ENCODE results near the gene PLA2G6. TPM values are rescaled to one million over a fixed set of nuclear protein-coding genes. Genes with fewer than 3 reads are reported as not detected.
A peak's percentile ranks its signal among the peaks of the same experiment; 100 is the strongest.

Gene PLA2G6
- total RNA-seq, 2 experiments from 2014 or later = 33.9 to 83.9 TPM

DNA sequence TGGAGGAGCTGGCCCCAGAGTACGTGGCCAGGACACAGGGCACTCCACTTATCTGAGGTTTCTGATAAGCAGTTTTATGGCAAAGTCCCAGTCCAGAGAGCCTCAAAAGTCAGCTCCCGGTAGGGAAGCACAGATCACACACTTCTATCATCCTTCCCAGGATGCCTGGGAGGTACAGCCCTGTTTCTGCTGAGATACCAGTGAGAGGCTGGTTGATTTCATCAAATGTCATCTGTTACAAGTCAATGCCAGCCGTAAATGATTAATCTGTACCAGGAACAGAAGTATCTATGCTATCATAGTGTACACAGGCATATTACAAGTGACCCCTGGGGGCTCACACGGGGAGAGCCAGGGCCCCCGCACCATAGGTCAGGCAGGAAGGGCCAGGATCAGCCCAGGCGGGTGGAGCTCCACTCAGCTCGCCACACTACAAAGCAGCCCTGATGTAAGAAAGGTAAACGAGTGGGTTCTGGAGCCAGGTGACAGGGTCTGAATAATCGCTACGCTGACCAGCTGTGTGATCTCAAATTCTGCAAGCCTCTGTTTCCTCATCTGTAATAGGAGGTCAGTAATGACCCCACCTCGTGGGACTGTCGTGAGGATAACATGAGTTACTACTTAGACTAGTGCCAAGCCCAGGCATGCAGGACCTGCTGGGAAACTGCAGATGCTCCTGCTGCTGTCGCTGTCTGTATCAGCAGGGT lies 17.6 kb downstream of the PLA2G6 start:
- H3K4me1 ChIP-seq (ENCODE audit: insufficient read depth, low read length, poor library complexity, severe bottlenecking) = peaks cover 29% of the 10 kb centered on the region
- H3K4me2 ChIP-seq (ENCODE audit: low read length) = no peak overlapping the region
- intact Hi-C loops (cut with micrococcal nuclease; ENCODE audit: unreplicated experiment) = no loop called here
- no peaks in the 10 kb centered on the region for H3K9me3 ChIP-seq (ENCODE audit: low read length)
- H4K20me1 ChIP-seq (ENCODE audit: insufficient read depth, low read length) = no peaks in the 10 kb centered on the region
- CTCF ChIA-PET (ENCODE audit: unreplicated experiment) = no interaction called here
- TF ChIP-seq EZH2phosphoT487 (IDR thresholded peaks at IDR 0.05; ENCODE audit: borderline replicate concordance, low read depth, low read length) = no peak
- TF ChIP-seq, protein P1, sequence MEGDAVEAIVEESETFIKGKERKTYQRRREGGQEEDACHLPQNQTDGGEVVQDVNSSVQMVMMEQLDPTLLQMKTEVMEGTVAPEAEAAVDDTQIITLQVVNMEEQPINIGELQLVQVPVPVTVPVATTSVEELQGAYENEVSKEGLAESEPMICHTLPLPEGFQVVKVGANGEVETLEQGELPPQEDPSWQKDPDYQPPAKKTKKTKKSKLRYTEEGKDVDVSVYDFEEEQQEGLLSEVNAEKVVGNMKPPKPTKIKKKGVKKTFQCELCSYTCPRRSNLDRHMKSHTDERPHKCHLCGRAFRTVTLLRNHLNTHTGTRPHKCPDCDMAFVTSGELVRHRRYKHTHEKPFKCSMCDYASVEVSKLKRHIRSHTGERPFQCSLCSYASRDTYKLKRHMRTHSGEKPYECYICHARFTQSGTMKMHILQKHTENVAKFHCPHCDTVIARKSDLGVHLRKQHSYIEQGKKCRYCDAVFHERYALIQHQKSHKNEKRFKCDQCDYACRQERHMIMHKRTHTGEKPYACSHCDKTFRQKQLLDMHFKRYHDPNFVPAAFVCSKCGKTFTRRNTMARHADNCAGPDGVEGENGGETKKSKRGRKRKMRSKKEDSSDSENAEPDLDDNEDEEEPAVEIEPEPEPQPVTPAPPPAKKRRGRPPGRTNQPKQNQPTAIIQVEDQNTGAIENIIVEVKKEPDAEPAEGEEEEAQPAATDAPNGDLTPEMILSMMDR (conservative IDR thresholded peaks at IDR 0.05; ENCODE audit: low read length) = no peak
- no peak for DNase-seq (ENCODE audit: low spot score)
- BruUV-seq (replicated peaks) = no TSS peak
- no peak overlapping the region for H3K4me3 ChIP-seq (ENCODE audit: low read depth, low read length, poor library complexity, severe bottlenecking)
- H2AFZ ChIP-seq (ENCODE audit: low read length) = no peak overlapping the region
- H3K36me3 ChIP-seq (ENCODE audit: insufficient read depth, low read length) = peaks cover 7% of the 10 kb centered on the region; the same call in 1 of the 2 replicates
- no peaks in the 10 kb centered on the region for H3K9me2 ChIP-seq (ENCODE audit: insufficient read depth, low read length)
- H3K27ac ChIP-seq (ENCODE audit: low read depth, low read length, poor library complexity, severe bottlenecking) = no peak overlapping the region
- POLR2A ChIA-PET = no interaction called here
- H3K79me2 ChIP-seq (ENCODE audit: insufficient read depth, low read depth, low read length) = no peaks in the 10 kb centered on the region

DNA sequence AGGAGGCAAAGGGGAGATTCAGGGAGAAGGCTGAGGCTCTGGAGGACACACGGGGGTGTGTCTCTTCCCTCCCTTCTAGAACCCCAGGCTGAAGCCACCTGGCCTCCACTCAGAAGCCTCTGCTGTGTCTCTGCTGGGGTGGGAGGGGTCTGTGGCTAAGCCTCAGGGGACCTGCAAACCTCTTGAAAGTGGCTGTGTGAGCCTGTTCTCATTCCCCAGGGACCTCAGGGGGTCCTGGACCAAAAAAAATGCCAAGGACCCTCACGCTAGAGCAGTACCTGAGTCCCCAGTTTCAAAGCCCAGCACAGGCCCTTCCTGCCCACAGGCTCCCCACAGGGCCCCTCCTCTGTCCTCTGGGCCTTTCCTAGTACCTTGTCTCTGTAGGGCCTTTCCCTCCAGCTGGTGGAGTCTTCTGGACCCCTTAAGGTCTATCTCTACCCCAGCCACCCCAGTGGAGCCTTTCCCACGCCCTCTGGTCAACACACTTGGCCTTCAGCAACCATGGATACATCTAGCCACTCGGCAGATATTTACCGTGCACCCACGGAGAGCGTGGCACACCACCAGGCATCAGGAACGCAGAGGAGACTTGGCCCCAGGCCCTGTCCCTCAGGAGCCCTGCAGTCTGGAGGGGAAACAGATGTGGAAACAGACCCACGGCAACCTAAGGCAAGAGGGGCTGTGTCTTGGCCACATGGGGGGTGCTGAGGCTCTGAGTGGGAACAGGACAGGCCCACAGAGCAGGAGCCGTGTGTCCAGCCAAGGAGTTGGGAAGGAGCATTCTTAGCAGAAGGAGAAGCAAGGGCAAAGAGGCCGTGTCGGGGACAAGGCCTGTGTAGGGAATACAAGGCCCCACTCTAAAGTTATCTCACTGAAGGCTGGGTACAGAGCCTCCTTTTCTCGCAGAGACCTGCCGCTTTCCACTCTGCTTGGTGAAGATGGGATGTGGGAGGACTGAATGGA lies 18.5 kb downstream of the PLA2G6 start:
- no peak for TF ChIP-seq EZH2phosphoT487 (IDR thresholded peaks at IDR 0.05; ENCODE audit: borderline replicate concordance, low read depth, low read length)
- TF ChIP-seq, protein P1 (conservative IDR thresholded peaks at IDR 0.05; ENCODE audit: low read length) = no peak
- DNase-seq (ENCODE audit: low spot score) = peak; percentile 63
- peaks cover 29% of the 10 kb centered on the region for H3K4me1 ChIP-seq (ENCODE audit: insufficient read depth, low read length, poor library complexity, severe bottlenecking)
- no peaks in the 10 kb centered on the region for H3K79me2 ChIP-seq (ENCODE audit: insufficient read depth, low read depth, low read length)
- H2AFZ ChIP-seq (ENCODE audit: low read length) = no peak overlapping the region
- peaks cover 7% of the 10 kb centered on the region; the same call in 1 of the 2 replicates for H3K36me3 ChIP-seq (ENCODE audit: insufficient read depth, low read length)
- H3K4me2 ChIP-seq (ENCODE audit: low read length) = peak overlapping the region; percentile 58
- no peaks in the 10 kb centered on the region for H3K9me2 ChIP-seq (ENCODE audit: insufficient read depth, low read length)
- peak overlapping the region; percentile 45 for H3K27ac ChIP-seq (ENCODE audit: low read depth, low read length, poor library complexity, severe bottlenecking)
- no peaks in the 10 kb centered on the region for H4K20me1 ChIP-seq (ENCODE audit: insufficient read depth, low read length)
- ChIA-PET CTCF (ENCODE audit: unreplicated experiment) (no interaction called here), POLR2A (no interaction called here)
- BruUV-seq (replicated peaks) = no TSS peak
- intact Hi-C loops (cut with micrococcal nuclease; ENCODE audit: unreplicated experiment) = no loop called here
- H3K4me3 ChIP-seq (ENCODE audit: low read depth, low read length, poor library complexity, severe bottlenecking) = no peak overlapping the region
- H3K9me3 ChIP-seq (ENCODE audit: low read length) = no peaks in the 10 kb centered on the region

Measured in OCI-LY7 (cell line).